Hippocampal formation (tissue), 2 donors: Measurements from ENCODE around the gene ITPA.

Experiments
- DNase-seq, 2 donors: peaks; one replicate each; lab custom pipeline; 2025; lab: John Stamatoyannopoulos, UW

Gene ITPA

GRCh38 chr20:3245711-3246110, 36.4 kb downstream of the ITPA start:
- no peak for DNase-seq

- DNase-seq: no peak
Measured at GRCh38 chr20:3246682-3247081, 37.4 kb downstream of the ITPA start.

- no peak for DNase-seq
Measured at GRCh38 chr20:3247638-3248037, 38.3 kb downstream of the ITPA start.

- DNase-seq: no peak
Measured at GRCh38 chr20:3248167-3248992, 39.1 kb downstream of the ITPA start.

GRCh38 chr20:3248993-3249347, 39.7 kb downstream of the ITPA start:
- DNase-seq: no peak

- no peak for DNase-seq
Measured at GRCh38 chr20:3250091-3250504, 40.8 kb downstream of the ITPA start.

GRCh38 chr20:3251806-3252205, 42.5 kb downstream of the ITPA start:
- peak in 1 of 2 donors; percentile 25 for DNase-seq

- DNase-seq: no peak
Measured at GRCh38 chr20:3255728-3256127, 46.4 kb downstream of the ITPA start.

- no peak for DNase-seq
Measured at GRCh38 chr20:3258429-3258828, 49.1 kb downstream of the ITPA start.

GRCh38 chr20:3262566-3262965, 53.3 kb downstream of the ITPA start:
- DNase-seq: no peak

- no peak for DNase-seq
Measured at GRCh38 chr20:3270051-3270450, 60.8 kb downstream of the ITPA start.

GRCh38 chr20:3273371-3273770, 64.1 kb downstream of the ITPA start:
- DNase-seq: no peak
